HepG2 (cell line): ENCODE results near the gene CELF2. TPM values are rescaled to one million over a fixed set of nuclear protein-coding genes. Genes with fewer than 3 reads are reported as not detected.

ENCODE experiments used
- ATAC-seq: fragments of 200-7000 bp; cut with Tn5 transposase; 3 replicates; pipeline ENCODE4 v1.9.1; 2020; ENCODE audit warnings: mild to moderate bottlenecking, moderate library complexity
- BruUV-seq: library from RNA; stranded (reverse); fragments of 400-500 nt; replicated peaks from 2 replicates; lab custom pipeline; 2021; lab: Mats Ljungman, UMichigan
- CTCF ChIA-PET: fragments of 300-600 bp; formaldehyde crosslinking; extraction: SDS; loops from one replicate; lab custom pipeline; 2021; ENCODE audit warnings: low total read pairs, inconsistent platforms, low intra/inter-chr PET ratio; lab: Yijun Ruan, JAX
- POLR2A ChIA-PET: fragments of 350-600 bp; sonication (Branson Sonifier 250); formaldehyde crosslinking; loops from one replicate; lab custom pipeline; 2020; ENCODE audit warnings: antibody characterized with exemption, inconsistent platforms; lab: Yijun Ruan, JAX
- DNase-seq: peaks from one replicate; pipeline ENCODE4 v3.0.0-alpha.2; 2015; ENCODE audit warnings: low spot score
- FAIRE-seq: peaks from 3 replicates; lab custom pipeline; 2011; peaks lifted over from hg19 to GRCh38; lab: Jason Lieb, UNC
- H2AFZ ChIP-seq: one replicate; pipeline ENCODE4 v1.6.1; 2011; ENCODE audit warnings: low read length, inconsistent platforms
- H3K27ac ChIP-seq: fragments of 300-600 bp; 3 replicates; pipeline ENCODE4 v1.8.0; 2011; ENCODE audit warnings: mixed run types, mild to moderate bottlenecking, mixed read lengths, low read length, inconsistent platforms; ENCODE audit not compliant: insufficient read depth; ENCODE audit errors: extremely low read length
- H3K27me3 ChIP-seq, 2 experiments: fragments of 200-600 bp in 1 of 2; 2 replicates in 1 of 2; 3 replicates in 1 of 2; pipeline versions ENCODE4 v1.6.0 to v1.8.0; 2011; ENCODE audit warnings: low read length in 2 of 2, mild to moderate bottlenecking in 2 of 2, moderate library complexity in 2 of 2, inconsistent platforms in 1 of 2; ENCODE audit not compliant: insufficient read depth in 2 of 2, control insufficient read depth in 1 of 2
- H3K36me3 ChIP-seq, 2 experiments: fragments of 200-600 bp in 1 of 2; replicated peaks in 1 of 2; 2 replicates in 1 of 2; 3 replicates in 1 of 2; pipeline versions ENCODE4 v1.5.1 to v1.8.0; 2011; ENCODE audit warnings: low read length in 2 of 2, inconsistent platforms in 1 of 2; ENCODE audit not compliant: insufficient read depth in 2 of 2, control insufficient read depth in 1 of 2
- H3K4me1 ChIP-seq: 2 replicates; pipeline ENCODE4 v1.5.1; 2012; ENCODE audit warnings: low read length, inconsistent platforms; ENCODE audit not compliant: insufficient read depth
- H3K4me2 ChIP-seq: 2 replicates; pipeline ENCODE4 v1.6.0; 2011; ENCODE audit warnings: low read depth, low read length, inconsistent platforms
- H3K4me3 ChIP-seq, 3 experiments: fragments of 200-600 bp in 1 of 3; sonication (generic), shearing (Covaris generic) in 1 of 3; replicated peaks in 1 of 3; 2 replicates each; pipeline ENCODE4 v1.5.1; 2011 to 2016; ENCODE audit warnings: low read length in 3 of 3, inconsistent platforms in 2 of 3, low read depth in 2 of 3, mild to moderate bottlenecking in 2 of 3, control low read depth in 1 of 3, mixed read lengths in 1 of 3; ENCODE audit not compliant: insufficient read depth in 1 of 3
- H3K79me2 ChIP-seq: one replicate; pipeline ENCODE4 v1.6.1; 2011; ENCODE audit warnings: low read length, inconsistent platforms; ENCODE audit not compliant: insufficient read depth
- H3K9ac ChIP-seq: 2 replicates; pipeline ENCODE4 v1.6.0; 2011; ENCODE audit warnings: mild to moderate bottlenecking, low read depth, low read length, inconsistent platforms; ENCODE audit not compliant: insufficient read depth
- H3K9me3 ChIP-seq: 2 replicates; pipeline ENCODE4 v1.5.1; 2012; ENCODE audit warnings: mild to moderate bottlenecking, low read length
- H4K20me1 ChIP-seq: 2 replicates; pipeline ENCODE4 v1.6.0; 2011; ENCODE audit warnings: inconsistent platforms, mild to moderate bottlenecking, low read length, moderate library complexity; ENCODE audit not compliant: insufficient read depth
- ATF7 ChIP-seq, 2 experiments: fragments of 450-650 bp in 1 of 2; sonication (generic) in 1 of 2; formaldehyde crosslinking in 1 of 2; IDR thresholded peaks; 2 replicates each; pipeline versions ENCODE4 v1.4.0 to v1.6.1; 2016 to 2020; ENCODE audit warnings: antibody characterized with exemption in 1 of 2, mild to moderate bottlenecking in 1 of 2, missing genetic modification reagents in 1 of 2
- FOSL1 ChIP-seq: sonication (generic); formaldehyde crosslinking; IDR thresholded peaks from 2 replicates; pipeline ENCODE4 v1.9.0; 2021; ENCODE audit warnings: missing genetic modification reagents, borderline replicate concordance
- JDP2 ChIP-seq: sonication (generic); formaldehyde crosslinking; IDR thresholded peaks from 2 replicates; pipeline ENCODE4 v1.8.1; 2022; ENCODE audit warnings: missing genetic modification reagents, borderline replicate concordance
- MTF2 ChIP-seq: sonication (generic); formaldehyde crosslinking; IDR thresholded peaks from 2 replicates; pipeline ENCODE4 v1.5.0; 2020; ENCODE audit warnings: missing genetic modification reagents, borderline replicate concordance
- NCOA1 ChIP-seq: sonication (generic); formaldehyde crosslinking; IDR thresholded peaks from 2 replicates; pipeline ENCODE4 v1.9.0; 2021; ENCODE audit warnings: missing genetic modification reagents
- NFRKB ChIP-seq: fragments of 450-650 bp; IDR thresholded peaks from 2 replicates; pipeline ENCODE4 v1.6.1; 2017
- NKX3-1 ChIP-seq: sonication (generic); formaldehyde crosslinking; IDR thresholded peaks from 2 replicates; pipeline ENCODE4 v1.5.0; 2020; ENCODE audit warnings: missing genetic modification reagents
- NR3C1 ChIP-seq: sonication (generic); formaldehyde crosslinking; IDR thresholded peaks from 2 replicates; pipeline ENCODE4 v1.4.0; 2020; ENCODE audit warnings: missing genetic modification reagents
- PCBP1 ChIP-seq: fragments of 200-400 bp; formaldehyde crosslinking; IDR thresholded peaks from 2 replicates; pipeline ENCODE4 v1.6.1; 2017; ENCODE audit warnings: mild to moderate bottlenecking, low read depth, low read length, borderline replicate concordance
- SP5 ChIP-seq: IDR thresholded peaks from 2 replicates; pipeline ENCODE4 v1.6.1; 2016; ENCODE audit warnings: low read depth, borderline replicate concordance
- TAF1 ChIP-seq: sonication (generic); formaldehyde crosslinking; IDR thresholded peaks from 2 replicates; pipeline ENCODE4 v1.4.0; 2020; ENCODE audit warnings: missing genetic modification reagents
- TBX2 ChIP-seq: sonication (generic); formaldehyde crosslinking; IDR thresholded peaks from 2 replicates; pipeline ENCODE4 v1.5.0; 2020; ENCODE audit warnings: missing genetic modification reagents, mild to moderate bottlenecking, borderline replicate concordance
- ZNF101 ChIP-seq: sonication (generic); formaldehyde crosslinking; IDR thresholded peaks from 2 replicates; pipeline ENCODE4 v1.4.0; 2020; ENCODE audit warnings: mild to moderate bottlenecking, low read depth, missing genetic modification reagents, borderline replicate concordance
- ZNF274 ChIP-seq: sonication (generic); formaldehyde crosslinking; IDR thresholded peaks from 2 replicates; pipeline ENCODE4 v1.5.1; 2020; ENCODE audit warnings: mild to moderate bottlenecking, missing genetic modification reagents
- ZNF441 ChIP-seq: sonication (generic); formaldehyde crosslinking; IDR thresholded peaks from 2 replicates; pipeline ENCODE4 v1.7.0; 2021; ENCODE audit warnings: missing genetic modification reagents, borderline replicate concordance
- ZNF563 ChIP-seq: sonication (generic); formaldehyde crosslinking; IDR thresholded peaks from 2 replicates; pipeline ENCODE4 v1.8.0; 2022; ENCODE audit warnings: mild to moderate bottlenecking, moderate library complexity, missing genetic modification reagents
- WGBS: methylation state at CpG from one replicate; pipeline ENCODE4 v1.1.6; 2017; ENCODE audit warnings: low lambda C conversion rate; 5-methylcytosine and 5-hydroxymethylcytosine counted together
- in situ Hi-C: cut with HindIII; loops from 2 replicates; pipeline ENCODE4 v1.10.0; 2017; ENCODE audit warnings: low pct_unique_long_range_greater_than_20kb; ENCODE audit not compliant: extremely low pct_ligation_motif_present
- intact Hi-C: fragments of 100-400 bp; cut with micrococcal nuclease; formaldehyde crosslinking; loops from one replicate; pipeline ENCODE4 v1.10.0; 2022; ENCODE audit not compliant: unreplicated experiment
- polyA plus RNA-seq, 8 experiments: library from polyadenylated mRNA; depleted of rRNA in 3 of 8; stranded (reverse) in 7 of 8; unstranded in 1 of 8; fragments of >200 nt; fragmentation: Illumina TruSeq in 4 of 8; extraction: Trizol in 4 of 8; gene quantifications; 2 replicates each; pipeline versions ENCODE4 v1.2.1 to v1.2.3, GENCODE V29; 2011 to 2016; ENCODE audit warnings: low read depth in 4 of 8, missing spikeins in 1 of 8, mixed read lengths in 1 of 8; ENCODE audit not compliant: insufficient read depth in 1 of 8
- total RNA-seq, 5 experiments: library from RNA; depleted of rRNA; stranded (reverse); fragments of >200 nt; fragmentation: Illumina TruSeq; extraction: Trizol; gene quantifications; 2 replicates each; pipeline ENCODE4 v1.2.3, GENCODE V29; 2016; ENCODE audit warnings: low read depth in 1 of 5
- TF ChIP-seq, protein P1 (sequence below): sonication (generic); formaldehyde crosslinking; IDR thresholded peaks from 2 replicates; pipeline ENCODE4 v1.8.1; 2023; ENCODE audit warnings: mild to moderate bottlenecking, inconsistent platforms, moderate library complexity, missing genetic modification reagents, borderline replicate concordance
- TF ChIP-seq, protein P2 (sequence below): IDR thresholded peaks from 2 replicates; pipeline ENCODE4 v1.6.1; 2016; ENCODE audit warnings: control low read depth

The CELF2 gene
- total and polyA plus RNA-seq, 2 of the 13 experiments (the other 11 are each of a cell fraction or from before 2014, with no cell fraction given): not detected

DNA sequence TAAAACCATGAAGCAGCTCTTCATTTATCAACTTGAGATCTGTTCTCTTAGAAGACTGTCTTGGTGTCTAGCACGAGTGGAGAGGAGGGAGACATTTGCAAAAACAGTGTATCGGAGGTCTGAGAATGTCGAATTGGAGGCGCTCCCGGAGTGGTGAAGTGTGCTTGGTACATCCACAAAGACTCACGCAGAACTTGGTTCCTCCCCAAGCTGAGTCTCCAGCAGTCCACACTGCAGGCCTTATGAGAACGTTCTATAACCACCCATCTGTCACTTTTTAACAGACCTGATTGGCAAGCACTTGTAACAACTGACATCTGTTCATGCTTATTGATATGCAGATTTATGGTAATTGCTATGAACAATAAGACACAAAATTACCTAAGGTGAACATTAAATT is 261.6 kb downstream of the CELF2 start:
- POLR2A ChIA-PET: no interaction called here
- CTCF ChIA-PET: no interaction called here
- 54% methylated on average over 7 of the region's 7 CpGs for WGBS
- intact Hi-C loops: no loop called here
- no TSS peak for BruUV-seq
- no peak for DNase-seq
- Histone ChIP-seq H4K20me1 (no peaks in the 10 kb centered on the region), H3K9ac (no peak overlapping the region), H3K4me1 (no peaks in the 10 kb centered on the region), H3K36me3 (no peaks in the 10 kb centered on the region), H3K27me3 (peaks cover 8 to 45% of the 10 kb centered on the region in 2 experiments; a peak in 4 of 5 replicates), H3K79me2 (no peaks in the 10 kb centered on the region), H3K4me3 (no peak overlapping the region), H3K9me3 (no peaks in the 10 kb centered on the region), H3K27ac (no peak overlapping the region), H2AFZ (no peak overlapping the region), H3K4me2 (no peak overlapping the region)
- no peak for ATAC-seq
- FAIRE-seq: no peak
- in situ Hi-C loops: no loop called here
- TF ChIP-seq SP5 (no peak), NFRKB (no peak), FOSL1 (CRISPR knock-in tag) (no peak), ZNF441 (no peak), JDP2 (no peak), ATF7 (IDR thresholded peaks at IDR 0.05) (no peak), ATF7 (CRISPR knock-in tag; IDR thresholded peaks at IDR 0.05) (no peak), ZNF274 (CRISPR knock-in tag) (no peak), TBX2 (CRISPR knock-in tag) (no peak), ZNF101 (CRISPR knock-in tag) (no peak), TAF1 (CRISPR knock-in tag) (no peak), PCBP1 (no peak), NCOA1 (CRISPR knock-in tag) (no peak), NR3C1 (CRISPR knock-in tag) (no peak), MTF2 (CRISPR knock-in tag) (no peak), NKX3-1 (CRISPR knock-in tag) (no peak), ZNF563 (CRISPR knock-in tag) (no peak)
- TF ChIP-seq, protein P1, sequence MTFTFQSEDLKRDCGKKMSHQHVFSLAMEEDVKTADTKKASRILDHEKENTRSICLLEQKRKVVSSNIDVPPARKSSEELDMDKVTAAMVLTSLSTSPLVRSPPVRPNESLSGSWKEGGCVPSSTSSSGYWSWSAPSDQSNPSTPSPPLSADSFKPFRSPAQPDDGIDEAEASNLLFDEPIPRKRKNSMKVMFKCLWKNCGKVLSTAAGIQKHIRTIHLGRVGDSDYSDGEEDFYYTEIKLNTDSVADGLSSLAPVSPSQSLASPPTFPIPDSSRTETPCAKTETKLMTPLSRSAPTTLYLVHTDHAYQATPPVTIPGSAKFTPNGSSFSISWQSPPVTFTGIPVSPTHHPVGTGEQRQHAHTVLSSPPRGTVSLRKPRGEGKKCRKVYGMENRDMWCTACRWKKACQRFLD (CRISPR knock-in tag): no peak
- TF ChIP-seq, protein P2, sequence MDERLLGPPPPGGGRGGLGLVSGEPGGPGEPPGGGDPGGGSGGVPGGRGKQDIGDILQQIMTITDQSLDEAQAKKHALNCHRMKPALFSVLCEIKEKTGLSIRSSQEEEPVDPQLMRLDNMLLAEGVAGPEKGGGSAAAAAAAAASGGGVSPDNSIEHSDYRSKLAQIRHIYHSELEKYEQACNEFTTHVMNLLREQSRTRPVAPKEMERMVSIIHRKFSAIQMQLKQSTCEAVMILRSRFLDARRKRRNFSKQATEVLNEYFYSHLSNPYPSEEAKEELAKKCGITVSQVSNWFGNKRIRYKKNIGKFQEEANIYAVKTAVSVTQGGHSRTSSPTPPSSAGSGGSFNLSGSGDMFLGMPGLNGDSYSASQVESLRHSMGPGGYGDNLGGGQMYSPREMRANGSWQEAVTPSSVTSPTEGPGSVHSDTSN (CRISPR knock-in tag): no peak
